Activated CD8-positive, alpha-beta T cell treated with anti-CD3 and anti-CD28 coated beads, Interleukin-2, amount 10 ng/mL, durations not matched to agents 7 days and 5 days (primary cell): Measurements from ENCODE around the gene ANKMY2. TPM values are rescaled to one million over a fixed set of nuclear protein-coding genes. Genes with fewer than 3 reads are reported as not detected.
"Not testable (repeated sequence)": the region's sequence is repeated elsewhere in the genome, so short reads cannot be mapped to it uniquely, and the experiment has no call there.

Experiments used
- ATAC-seq: fragments of 150-1000 bp; cut with Tn5 transposase; one replicate; pipeline ENCODE4 v1.10.0; 2021; ENCODE audit warnings: moderate library complexity
- CTCF ChIA-PET: fragments of 350-600 bp; sonication (Branson Sonifier 250); formaldehyde crosslinking; loops from one replicate; lab custom pipeline; 2021; ENCODE audit warnings: antibody characterized with exemption; lab: Charles Lee
- POLR2A ChIA-PET: fragments of 350-600 bp; sonication (Branson Sonifier 250); formaldehyde crosslinking; loops from one replicate; lab custom pipeline; 2021; ENCODE audit warnings: antibody characterized with exemption; lab: Charles Lee
- DNase-seq: peaks from one replicate; pipeline ENCODE4 v3.0.0-alpha.2; 2020
- H3K27ac Mint-ChIP-seq: one replicate; pipeline ENCODE4 v1.8.0; 2021; ENCODE audit warnings: mild to moderate bottlenecking, mixed read lengths
- H3K27me3 Mint-ChIP-seq: one replicate; pipeline ENCODE4 v1.8.0; 2021; ENCODE audit warnings: low read depth, mixed read lengths
- H3K36me3 Mint-ChIP-seq: one replicate; pipeline ENCODE4 v1.8.0; 2021; ENCODE audit warnings: low read depth, mixed read lengths
- H3K4me1 Mint-ChIP-seq: one replicate; pipeline ENCODE4 v1.8.0; 2021; ENCODE audit warnings: low read depth, mixed read lengths
- H3K4me3 Mint-ChIP-seq: one replicate; pipeline ENCODE4 v1.8.0; 2021; ENCODE audit warnings: mild to moderate bottlenecking, mixed read lengths
- H3K9me3 Mint-ChIP-seq: one replicate; pipeline ENCODE4 v1.8.0; 2022; ENCODE audit warnings: mixed read lengths; ENCODE audit not compliant: insufficient read depth
- total RNA-seq, 2 experiments: library from RNA; stranded (reverse); gene quantifications; one replicate each; pipeline ENCODE4 v1.2.3, GENCODE V29; 2021

ANKMY2 gene
- total RNA-seq, 2 experiments from 2014 or later = 14.3 to 14.5 TPM

DNA sequence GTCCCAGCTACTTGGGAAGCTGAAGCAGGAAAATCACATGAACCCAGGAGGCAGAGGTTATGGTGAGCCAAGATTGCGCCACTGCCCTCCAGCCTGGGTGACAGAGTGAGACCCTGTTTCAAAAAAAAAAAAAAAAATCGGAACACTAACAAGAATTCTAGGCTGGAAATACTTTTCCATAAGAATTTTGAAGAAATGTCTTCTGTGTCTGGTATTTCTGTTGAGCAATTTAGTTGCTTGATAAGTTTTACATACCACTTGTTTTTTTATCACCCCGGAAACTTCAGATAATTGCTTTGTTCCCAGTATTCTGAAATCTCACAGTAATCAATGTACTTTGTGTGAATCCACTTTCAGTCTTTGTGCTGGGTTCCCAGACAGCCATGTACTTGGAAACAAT lies 26.3 kb upstream of the ANKMY2 start:
- CTCF ChIA-PET = interaction anchor here (1.5 kb wide), 1 partner anchor 19 kb away, joined by 3 read pairs; no protein-coding TSS in a partner anchor
- no peak overlapping the region for H3K27ac Mint-ChIP-seq
- POLR2A ChIA-PET = no interaction called here

DNA sequence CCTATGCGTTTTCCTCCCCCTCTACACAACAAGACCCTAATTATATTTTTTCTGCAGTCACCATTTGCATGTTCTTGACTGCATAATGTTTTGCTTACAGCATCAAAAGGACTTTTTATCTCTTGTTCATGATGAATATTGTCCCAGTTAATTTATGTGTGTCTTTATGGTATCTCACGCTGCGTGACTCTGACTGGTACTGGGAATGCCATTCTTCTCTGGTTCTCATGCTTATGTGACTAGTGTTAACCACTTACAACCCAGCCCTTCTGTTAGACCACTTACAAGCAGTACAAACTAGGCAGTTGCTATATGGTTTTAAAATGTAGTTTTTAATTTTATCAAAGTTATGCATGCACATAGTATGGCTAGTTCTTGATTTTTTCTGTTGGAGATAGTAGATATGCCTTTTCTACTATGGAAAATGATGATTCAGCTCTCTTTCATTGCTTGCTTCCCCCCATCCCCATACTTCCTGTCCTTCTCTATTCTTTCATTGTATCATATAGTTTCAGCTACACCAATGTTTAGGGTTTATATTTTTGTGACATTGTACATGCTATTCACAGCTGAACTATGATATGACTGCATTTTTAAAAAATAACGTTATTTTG lies 25.3 kb upstream of the ANKMY2 start:
- Mint-ChIP-seq H3K27me3 (no peaks in the 10 kb centered on the region), H3K4me3 (no peak overlapping the region), H3K36me3 (peaks cover 57% of the 10 kb centered on the region), H3K4me1 (peaks cover 4% of the 10 kb centered on the region), H3K9me3 (no peaks in the 10 kb centered on the region), H3K27ac (no peak overlapping the region)
- ChIA-PET CTCF (no interaction called here), POLR2A (no interaction called here)
- DNase-seq (no peak), ATAC-seq (no peak)

More for the DNA sequence above, 26.3 kb upstream of the ANKMY2 start:
- Mint-ChIP-seq H3K36me3 (peaks cover 62% of the 10 kb centered on the region), H3K4me3 (no peak overlapping the region), H3K4me1 (peaks cover 5% of the 10 kb centered on the region), H3K9me3 (no peaks in the 10 kb centered on the region), H3K27me3 (no peaks in the 10 kb centered on the region)
- ATAC-seq = no peak
- no peak for DNase-seq

DNA sequence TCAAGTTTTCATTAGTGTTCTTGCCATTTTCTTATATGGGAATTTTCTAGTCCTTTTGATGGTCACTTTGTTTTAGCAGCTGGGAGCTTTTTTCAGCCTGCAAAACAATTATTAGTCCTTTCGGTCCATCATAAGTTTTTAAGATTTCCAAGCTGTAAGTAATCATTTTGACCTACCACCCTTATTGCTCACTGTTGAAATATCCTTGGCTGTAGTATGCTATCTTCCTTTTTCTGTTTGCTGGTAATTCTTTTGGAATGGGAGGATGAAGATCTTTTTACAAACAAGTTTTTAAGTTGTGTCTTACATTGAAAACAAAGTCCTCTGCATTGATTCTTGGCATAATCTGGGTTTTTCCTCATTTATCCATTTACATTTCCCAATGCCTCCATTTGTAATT lies 24.5 kb upstream of the ANKMY2 start:
- ChIA-PET POLR2A (interaction anchor here (1.0 kb wide), 1 partner anchor 24 kb away, joined by 3 read pairs; the partner anchor contains the start of genes ANKMY2 and BZW2), CTCF (no interaction called here)
- no peaks in the 10 kb centered on the region for H3K9me3 Mint-ChIP-seq
- H3K36me3 Mint-ChIP-seq = peaks cover 56% of the 10 kb centered on the region
- ATAC-seq (no peak), DNase-seq (no peak)
- H3K4me1 Mint-ChIP-seq = no peaks in the 10 kb centered on the region
- no peaks in the 10 kb centered on the region for H3K27me3 Mint-ChIP-seq
- no peak overlapping the region for H3K4me3 Mint-ChIP-seq
- H3K27ac Mint-ChIP-seq = no peak overlapping the region

DNA sequence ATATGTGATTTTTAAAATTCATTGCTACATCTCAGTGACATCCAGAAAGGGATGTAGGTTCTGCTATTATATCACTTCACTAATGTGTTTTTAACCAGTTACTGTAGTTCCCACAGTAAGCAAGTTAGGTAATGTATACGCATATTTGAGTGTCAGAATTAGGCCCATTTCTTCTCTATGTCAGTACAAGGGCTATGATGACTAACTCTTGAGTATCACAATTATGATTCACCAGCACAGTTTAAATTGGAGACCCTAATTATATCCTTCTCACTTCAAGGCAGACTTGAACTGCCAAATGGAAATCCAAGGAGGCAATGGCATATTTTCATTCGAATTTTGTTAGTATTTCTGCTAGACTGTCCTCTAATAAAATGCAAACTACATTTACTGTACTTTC lies 24.0 kb upstream of the ANKMY2 start:
- H3K4me1 Mint-ChIP-seq = no peaks in the 10 kb centered on the region
- ChIA-PET CTCF (no interaction called here), POLR2A (interaction anchor here (1.0 kb wide), 1 partner anchor 24 kb away, joined by 3 read pairs; the partner anchor contains the start of genes ANKMY2 and BZW2)
- ATAC-seq (no peak), DNase-seq (no peak)
- no peaks in the 10 kb centered on the region for H3K9me3 Mint-ChIP-seq
- H3K36me3 Mint-ChIP-seq = peaks cover 56% of the 10 kb centered on the region
- no peaks in the 10 kb centered on the region for H3K27me3 Mint-ChIP-seq
- no peak overlapping the region for H3K27ac Mint-ChIP-seq
- H3K4me3 Mint-ChIP-seq = no peak overlapping the region

DNA sequence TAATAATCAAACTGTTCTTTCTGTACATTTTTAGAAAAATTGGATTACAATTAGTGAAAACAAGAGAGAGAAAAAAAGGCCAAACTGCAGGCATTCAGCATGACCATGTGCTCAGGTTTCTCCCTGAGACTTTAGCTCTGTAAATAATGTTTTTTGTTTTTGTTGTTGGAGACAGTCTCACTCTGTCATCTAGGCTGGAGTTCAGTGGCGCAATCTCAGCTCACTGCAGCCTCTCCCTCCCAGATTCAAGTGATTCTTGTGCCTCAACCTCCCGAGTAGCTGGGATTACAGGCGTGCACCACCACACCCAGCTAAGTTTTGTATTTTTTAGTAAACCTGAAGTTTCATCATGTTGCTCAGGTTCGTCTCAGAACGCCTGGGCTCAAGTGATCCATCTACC lies 23.4 kb upstream of the ANKMY2 start:
- Mint-ChIP-seq H3K4me1 (no peaks in the 10 kb centered on the region), H3K36me3 (peaks cover 59% of the 10 kb centered on the region)
- POLR2A ChIA-PET = interaction anchor here (1.0 kb wide), 1 partner anchor 23 kb away, joined by 3 read pairs; the partner anchor contains the start of genes ANKMY2 and BZW2

DNA sequence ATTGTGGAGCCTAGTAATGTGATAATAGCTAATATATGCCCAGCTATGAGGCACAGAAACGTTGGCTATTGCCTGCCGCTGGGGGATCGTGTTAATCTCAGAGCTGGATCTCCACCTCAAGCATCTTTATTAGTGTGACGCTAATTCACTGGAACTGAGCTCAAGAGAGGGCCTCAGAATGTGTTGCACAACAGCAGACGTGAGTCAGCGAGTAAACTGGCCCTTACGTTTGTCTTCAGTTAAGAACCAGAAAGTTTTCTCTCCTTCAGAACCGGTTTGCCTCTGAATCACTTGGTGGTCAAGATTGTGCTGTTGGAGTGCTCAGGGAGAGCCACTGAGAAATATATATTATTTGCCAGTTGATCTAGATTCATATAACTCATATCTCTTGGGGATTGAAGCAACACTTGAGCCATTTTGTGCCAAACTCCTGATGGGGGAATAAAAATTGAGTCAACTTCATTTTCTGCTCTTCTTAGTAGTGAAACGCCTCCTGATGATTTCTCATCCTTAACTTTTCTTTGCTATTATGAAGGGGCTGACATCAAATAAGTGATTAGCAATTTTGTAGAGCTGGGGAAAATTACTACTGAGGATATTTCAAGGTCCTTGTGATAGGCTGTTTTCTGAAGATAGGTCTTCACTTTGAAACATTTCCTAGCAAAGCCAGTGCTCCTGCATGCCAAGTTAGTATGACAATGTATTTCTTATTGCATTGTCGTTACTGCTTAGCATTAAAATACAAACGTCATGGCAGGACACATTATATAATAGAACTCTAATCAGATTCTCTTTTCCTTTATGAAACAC lies 22.7 kb upstream of the ANKMY2 start:
- no peak for DNase-seq
- Mint-ChIP-seq H3K4me1 (no peaks in the 10 kb centered on the region), H3K36me3 (peaks cover 59% of the 10 kb centered on the region), H3K4me3 (no peak overlapping the region), H3K27ac (no peak overlapping the region), H3K27me3 (no peaks in the 10 kb centered on the region), H3K9me3 (no peaks in the 10 kb centered on the region)
- ChIA-PET CTCF (no interaction called here), POLR2A (no interaction called here)
- no peak for ATAC-seq

More for the DNA sequence above, 23.4 kb upstream of the ANKMY2 start:
- Mint-ChIP-seq H3K27me3 (no peaks in the 10 kb centered on the region), H3K4me3 (no peak overlapping the region), H3K9me3 (no peaks in the 10 kb centered on the region), H3K27ac (no peak overlapping the region)
- ATAC-seq = no peak
- CTCF ChIA-PET = no interaction called here
- DNase-seq = no peak

DNA sequence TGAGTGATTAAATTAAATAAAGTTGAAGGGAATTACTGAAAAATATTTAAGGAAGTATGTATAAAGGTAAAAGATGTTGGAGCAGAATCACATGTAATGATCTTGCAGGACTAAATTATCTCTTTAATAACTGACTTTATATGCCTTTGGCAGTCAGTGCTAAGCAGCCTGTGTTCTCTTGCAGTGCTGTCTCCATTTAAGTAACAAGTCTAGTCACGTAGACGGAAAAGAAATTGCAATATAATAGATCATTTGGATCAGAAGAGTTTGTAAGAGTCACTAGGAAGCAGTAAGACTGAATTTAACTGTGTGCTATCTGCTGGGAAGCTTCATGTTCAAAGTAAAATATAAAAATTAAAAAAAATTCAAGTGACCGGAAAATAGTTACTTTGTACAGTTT lies 21.8 kb upstream of the ANKMY2 start:
- H3K27ac Mint-ChIP-seq = no peak overlapping the region
- H3K4me3 Mint-ChIP-seq = no peak overlapping the region
- ChIA-PET POLR2A (no interaction called here), CTCF (no interaction called here)
- H3K36me3 Mint-ChIP-seq = peaks cover 52% of the 10 kb centered on the region
- no peaks in the 10 kb centered on the region for H3K27me3 Mint-ChIP-seq
- no peaks in the 10 kb centered on the region for H3K9me3 Mint-ChIP-seq
- DNase-seq = no peak
- ATAC-seq = no peak
- peaks cover 3% of the 10 kb centered on the region for H3K4me1 Mint-ChIP-seq

DNA sequence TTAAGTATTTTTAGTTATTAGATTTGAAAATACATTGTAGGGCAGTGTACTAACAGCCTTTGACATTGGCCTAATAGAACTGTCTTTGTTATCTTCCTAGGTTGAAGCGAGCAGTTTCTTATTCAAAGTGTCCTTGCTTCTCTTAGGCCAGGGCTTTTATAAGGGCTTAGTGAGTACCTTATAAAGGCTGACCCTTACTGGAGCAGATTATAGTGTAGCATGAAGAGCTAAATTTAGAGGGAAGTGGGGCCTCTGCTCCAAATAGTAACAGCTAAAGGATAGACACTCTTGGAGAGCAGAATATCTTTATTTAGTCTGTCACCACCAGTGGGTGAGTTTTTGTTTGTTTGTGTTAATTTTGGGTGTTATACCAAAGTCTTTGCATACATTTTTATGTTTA lies 16.4 kb upstream of the ANKMY2 start:
- ChIA-PET CTCF (interaction anchor here (0.7 kb wide), 1 partner anchor 23 kb away, joined by 3 read pairs; no protein-coding TSS in a partner anchor), POLR2A (no interaction called here)
- DNase-seq (no peak), ATAC-seq (no peak)
- Mint-ChIP-seq H3K9me3 (no peaks in the 10 kb centered on the region), H3K27me3 (no peaks in the 10 kb centered on the region), H3K4me1 (peaks cover 16% of the 10 kb centered on the region), H3K27ac (no peak overlapping the region), H3K36me3 (peaks cover 20% of the 10 kb centered on the region), H3K4me3 (no peak overlapping the region)

DNA sequence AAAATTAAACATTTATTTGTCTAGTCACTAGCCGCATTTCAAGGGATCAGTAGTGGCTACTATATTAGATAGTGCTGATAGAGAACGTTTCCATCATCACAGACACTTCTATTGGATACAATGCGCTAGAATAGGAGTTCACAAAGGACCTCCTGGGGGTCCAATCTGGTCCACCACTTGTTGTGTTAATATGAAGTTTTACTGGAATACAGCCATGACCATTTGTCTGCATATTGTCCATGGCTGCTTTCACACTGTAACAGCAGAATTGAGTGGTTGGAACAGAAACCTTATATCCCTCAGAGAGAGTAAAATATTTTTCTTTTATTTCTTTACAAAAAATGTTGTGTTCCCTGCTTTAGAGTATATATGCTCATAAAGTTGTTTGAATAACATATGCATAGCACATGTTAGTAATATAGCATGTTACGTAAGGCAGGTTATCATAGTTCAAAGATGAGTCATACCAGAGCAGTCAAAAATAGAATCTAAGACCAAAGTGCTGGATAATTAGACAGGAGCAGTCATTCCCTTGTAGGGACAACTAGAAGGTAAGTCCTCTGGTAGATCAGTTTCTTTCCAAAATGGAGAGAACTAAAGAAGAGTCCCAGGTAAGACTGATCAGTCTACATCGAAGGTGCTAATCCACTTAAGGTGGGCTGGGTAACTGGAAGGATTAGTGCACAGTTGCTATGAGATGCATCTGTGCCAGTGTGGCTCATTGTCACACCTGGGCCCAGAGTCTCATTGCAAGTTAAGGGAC lies 15.3 kb upstream of the ANKMY2 start:
- Mint-ChIP-seq H3K36me3 (peaks cover 24% of the 10 kb centered on the region), H3K9me3 (no peaks in the 10 kb centered on the region), H3K4me3 (no peak overlapping the region), H3K4me1 (peaks cover 16% of the 10 kb centered on the region), H3K27me3 (no peaks in the 10 kb centered on the region), H3K27ac (no peak overlapping the region)
- CTCF ChIA-PET = no interaction called here
- POLR2A ChIA-PET = no interaction called here
- ATAC-seq (no peak), DNase-seq (no peak)

DNA sequence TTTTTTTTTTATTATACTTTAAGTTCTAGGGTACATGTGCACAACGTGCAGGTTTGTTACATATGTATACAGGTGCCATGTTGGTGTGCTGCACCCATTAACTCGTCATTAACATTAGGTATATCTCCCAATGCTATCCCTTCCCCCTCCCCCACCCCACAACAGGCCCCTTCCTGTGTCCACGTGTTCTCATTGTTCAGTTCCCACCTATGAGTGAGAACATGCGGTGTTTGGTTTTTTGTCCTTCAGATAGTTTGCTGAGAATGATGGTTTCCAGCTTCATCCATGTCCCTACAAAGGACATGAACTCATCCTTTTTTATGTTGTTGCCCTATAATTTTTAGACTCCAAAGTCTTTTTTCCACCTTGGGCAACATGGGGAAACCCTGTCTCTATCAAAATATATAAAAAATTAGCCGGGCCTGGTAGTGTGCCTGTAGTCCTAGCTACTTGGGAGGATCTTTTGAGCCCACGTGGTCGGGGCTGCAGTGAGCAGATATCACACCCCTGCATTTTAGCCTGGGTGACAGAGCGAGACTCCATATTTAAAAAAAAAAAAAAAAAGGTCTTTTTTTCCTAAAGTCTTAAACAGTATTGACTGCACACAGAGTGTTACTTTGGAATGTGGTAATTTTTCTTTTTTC lies 14.4 kb upstream of the ANKMY2 start:
- H3K36me3 Mint-ChIP-seq = peaks cover 21% of the 10 kb centered on the region
- peaks cover 16% of the 10 kb centered on the region for H3K4me1 Mint-ChIP-seq
- POLR2A ChIA-PET, DNase-seq, ATAC-seq, H3K27ac Mint-ChIP-seq, CTCF ChIA-PET, H3K27me3 Mint-ChIP-seq, H3K9me3 Mint-ChIP-seq, H3K4me3 Mint-ChIP-seq: not testable (repeated sequence)

DNA sequence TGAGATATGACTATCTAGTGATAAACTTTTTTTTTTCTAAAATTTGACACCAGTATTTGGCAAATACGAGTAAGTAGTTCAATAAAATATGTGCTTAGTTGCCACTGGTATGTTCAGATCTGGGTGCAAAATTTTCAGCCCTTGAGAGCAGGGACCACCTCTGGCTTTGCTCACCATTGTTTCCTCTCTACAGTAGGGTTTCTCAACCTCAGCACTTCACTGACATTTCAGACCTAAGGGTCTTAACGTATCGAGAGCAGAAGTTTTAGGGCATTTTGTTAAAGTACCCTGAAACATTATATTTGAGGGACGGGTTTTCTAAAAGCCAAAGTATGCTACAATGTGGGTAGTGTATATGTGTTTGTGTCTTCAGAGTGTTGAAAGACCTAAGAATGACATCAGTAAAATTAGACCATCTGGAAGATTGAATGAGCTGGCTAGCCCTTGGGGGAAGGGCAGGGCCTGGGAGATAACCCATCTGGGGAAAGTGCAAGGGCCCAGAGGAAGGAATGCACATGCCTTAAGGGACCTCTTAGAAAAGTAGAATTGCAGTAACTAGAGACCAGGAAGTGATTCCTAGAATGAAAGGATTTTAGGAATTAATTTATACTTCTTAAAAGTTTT lies 12.2 kb upstream of the ANKMY2 start:
- Mint-ChIP-seq H3K4me3 (no peak overlapping the region), H3K4me1 (peaks cover 21% of the 10 kb centered on the region), H3K27ac (no peak overlapping the region), H3K9me3 (no peaks in the 10 kb centered on the region), H3K36me3 (peaks cover 18% of the 10 kb centered on the region), H3K27me3 (no peaks in the 10 kb centered on the region)
- POLR2A ChIA-PET = interaction anchor here (1.4 kb wide), 1 partner anchor 12 kb away, joined by 3 read pairs; the partner anchor contains the start of genes ANKMY2 and BZW2
- DNase-seq (no peak), ATAC-seq (no peak)
- CTCF ChIA-PET = no interaction called here
